ENCODE results near the gene BTBD2. TPM values are rescaled to one million over a fixed set of nuclear protein-coding genes. Genes with fewer than 3 reads are reported as not detected.

Gene BTBD2
- polyA plus RNA-seq, 3 donors: 74.2 to 95.2 (median 77.0) TPM

DNA sequence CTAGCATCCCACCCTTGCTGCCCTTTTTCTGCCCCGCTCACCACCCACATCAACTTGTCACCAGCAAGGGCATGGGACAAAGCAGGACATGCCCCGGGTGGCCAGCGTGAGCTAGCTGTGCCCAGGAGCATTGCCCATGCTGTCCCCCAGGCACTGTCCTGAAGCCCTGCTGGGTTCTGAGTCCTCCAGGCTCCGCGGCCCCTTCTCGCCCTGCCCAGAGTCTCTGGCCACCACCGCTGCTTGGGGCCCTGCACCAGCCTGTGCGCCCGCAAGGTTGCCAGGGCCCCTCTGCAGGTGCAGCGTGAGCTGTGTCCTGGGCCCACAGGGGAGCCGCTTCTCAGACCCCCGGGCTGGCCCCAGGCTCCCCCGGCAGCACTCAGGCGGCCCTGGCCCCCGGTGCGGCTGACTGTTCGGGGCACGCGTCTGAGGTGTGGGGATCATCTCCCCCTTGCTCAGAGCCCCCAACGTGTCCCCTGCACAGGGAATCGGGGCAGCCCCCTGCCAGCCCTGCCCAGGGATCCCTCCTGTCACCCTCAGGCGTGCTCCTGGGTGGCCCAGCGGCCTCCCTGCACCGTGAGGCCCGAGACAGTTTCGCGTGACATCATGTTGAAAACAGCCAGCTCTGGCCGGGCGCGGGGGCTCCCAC, 70.5 kb downstream of the BTBD2 start:
- no peak for DNase-seq (ENCODE audit: low read depth in 3 of 3, low spot score in 2 of 3)

DNA sequence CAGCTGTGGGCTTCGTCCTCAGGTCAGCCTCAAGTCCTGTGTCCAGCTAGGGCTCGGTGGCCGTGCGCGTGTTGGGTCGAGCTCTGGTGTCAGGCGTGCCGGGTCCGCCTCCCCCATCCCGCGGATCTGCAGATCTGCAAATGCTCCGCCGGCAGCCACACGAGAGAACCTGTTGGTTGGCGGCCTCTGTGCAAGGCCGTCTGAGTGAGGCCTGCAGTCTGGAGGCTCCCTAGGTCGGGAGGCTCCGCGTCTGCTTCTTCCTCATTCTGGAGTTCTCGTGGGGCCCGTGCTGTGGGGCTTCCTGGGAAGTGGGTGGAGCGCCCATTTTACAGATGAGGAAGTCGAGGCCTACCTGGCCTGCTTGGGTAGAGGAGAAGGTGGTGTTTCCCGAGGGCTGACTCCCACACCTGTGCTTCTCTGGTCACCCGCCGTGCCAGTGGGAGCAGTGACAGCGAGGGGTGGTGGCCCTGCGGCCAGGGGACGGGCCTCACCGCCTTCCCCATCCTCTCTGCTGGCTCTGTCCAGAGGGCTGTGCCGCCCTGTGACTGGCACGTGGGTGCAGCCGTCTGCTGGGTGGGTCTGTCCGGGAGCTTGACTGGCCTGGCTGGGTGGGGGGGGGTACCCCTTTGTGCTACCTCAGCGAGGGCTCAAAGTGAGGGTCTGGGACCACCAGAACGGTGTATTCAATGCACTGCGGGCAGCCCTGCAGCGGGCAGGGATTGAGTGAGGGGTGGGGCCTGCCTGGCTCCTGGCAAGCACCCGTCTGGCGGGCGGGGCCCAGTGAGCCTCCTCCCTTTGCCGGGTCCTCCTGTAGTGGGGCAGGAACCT, 71.2 kb downstream of the BTBD2 start:
- DNase-seq (ENCODE audit: low read depth in 3 of 3, low spot score in 2 of 3): no peak

DNA sequence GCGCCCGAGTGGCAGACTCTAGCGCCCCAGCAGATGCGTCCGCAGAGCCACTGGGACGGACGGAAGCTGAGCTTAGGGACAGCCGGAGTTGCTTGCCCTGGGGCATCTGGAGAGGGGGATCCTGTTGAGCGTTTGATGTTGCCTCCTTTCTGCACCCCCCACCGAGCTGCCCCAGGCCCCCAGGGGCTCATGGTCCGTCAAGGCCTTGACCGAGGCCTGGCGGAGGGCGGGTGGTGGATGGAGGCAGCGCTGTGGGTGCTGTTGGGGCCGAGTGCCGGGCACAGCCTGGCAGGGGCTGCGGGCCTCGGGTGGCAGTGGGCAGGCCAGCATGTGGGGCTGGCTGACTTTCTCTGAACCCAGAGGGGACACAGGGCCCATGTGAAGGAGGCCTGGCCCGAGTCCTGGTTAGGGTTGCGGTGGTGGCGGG, 71.8 kb downstream of the BTBD2 start:
- DNase-seq (ENCODE audit: low read depth in 3 of 3, low spot score in 2 of 3): no peak

DNA sequence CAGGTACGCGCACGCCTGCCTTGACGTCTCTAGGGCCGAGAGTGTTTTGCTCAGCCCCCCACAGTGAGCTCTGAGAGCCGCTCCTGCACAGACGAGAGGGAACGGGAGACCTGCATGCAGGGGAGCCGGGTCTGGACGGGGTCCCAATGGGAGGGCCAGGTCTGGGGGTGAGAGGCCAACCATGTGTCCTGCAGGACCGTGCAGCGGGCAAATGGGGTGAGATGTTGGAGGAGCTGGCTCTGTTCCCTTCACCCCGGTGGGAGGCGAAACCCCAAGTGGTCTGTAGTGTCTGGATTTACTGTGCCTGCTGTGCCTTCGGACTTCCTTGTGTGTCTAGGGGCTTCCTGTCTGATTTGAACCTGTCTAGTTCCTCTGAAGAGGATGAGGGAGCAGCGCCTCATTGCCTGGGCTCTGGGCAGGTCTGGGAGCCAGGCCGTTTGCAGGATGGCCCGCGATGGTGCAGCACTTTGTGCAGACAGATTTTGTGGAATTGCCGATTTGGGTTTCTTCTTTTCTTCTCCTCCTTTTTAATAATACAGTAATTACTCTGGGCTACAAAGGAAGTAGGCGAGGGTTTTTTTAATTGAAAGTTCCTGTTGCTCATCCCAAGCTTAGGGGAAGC, 72.5 kb downstream of the BTBD2 start:
- no peak for DNase-seq (ENCODE audit: low read depth in 3 of 3, low spot score in 2 of 3)

DNA sequence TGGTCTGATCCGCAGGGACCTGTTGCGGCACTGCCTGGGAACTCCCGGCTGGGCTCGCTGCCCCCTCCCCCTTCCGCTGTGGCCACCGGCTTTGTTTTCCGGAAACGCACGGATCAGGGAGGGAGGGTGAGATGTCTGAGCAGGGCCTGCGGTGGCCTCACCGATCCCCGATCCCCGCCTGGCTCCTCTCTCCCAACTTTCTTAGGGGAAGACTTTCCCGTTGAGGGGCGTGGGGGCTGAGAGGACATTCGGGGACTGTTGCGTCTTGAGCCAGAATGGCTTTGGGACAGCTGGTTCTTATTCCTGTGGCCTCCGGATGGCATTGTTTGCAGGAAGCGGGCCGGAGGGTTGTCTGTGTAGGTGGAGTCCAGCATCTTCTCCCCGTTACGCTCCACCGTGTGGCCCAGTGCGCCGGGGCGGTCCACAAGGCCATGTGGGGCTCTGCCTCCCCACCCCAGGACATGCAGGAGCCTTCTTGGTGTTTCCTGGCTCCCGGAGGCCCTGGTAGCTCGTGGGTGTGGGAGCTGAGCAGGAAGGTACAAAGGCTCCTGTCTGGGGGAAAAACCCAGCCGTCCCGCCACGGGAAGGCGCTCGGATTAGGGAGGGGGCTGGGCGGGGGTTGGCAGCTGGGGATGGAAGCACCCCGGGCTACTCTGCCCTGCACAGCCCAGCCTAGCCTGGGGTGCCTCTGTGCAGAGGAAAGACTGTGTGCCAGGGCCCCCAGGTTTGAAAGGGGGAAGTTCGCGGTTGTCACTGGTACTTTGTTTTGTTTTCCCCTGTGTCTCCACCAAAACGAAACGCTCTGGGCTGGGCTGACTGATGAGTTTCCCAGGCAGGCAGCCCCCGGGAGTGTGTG, 73.2 kb downstream of the BTBD2 start:
- peak in 1 of 3 donors; percentile 64 for DNase-seq (ENCODE audit: low read depth in 3 of 3, low spot score in 2 of 3)

DNA sequence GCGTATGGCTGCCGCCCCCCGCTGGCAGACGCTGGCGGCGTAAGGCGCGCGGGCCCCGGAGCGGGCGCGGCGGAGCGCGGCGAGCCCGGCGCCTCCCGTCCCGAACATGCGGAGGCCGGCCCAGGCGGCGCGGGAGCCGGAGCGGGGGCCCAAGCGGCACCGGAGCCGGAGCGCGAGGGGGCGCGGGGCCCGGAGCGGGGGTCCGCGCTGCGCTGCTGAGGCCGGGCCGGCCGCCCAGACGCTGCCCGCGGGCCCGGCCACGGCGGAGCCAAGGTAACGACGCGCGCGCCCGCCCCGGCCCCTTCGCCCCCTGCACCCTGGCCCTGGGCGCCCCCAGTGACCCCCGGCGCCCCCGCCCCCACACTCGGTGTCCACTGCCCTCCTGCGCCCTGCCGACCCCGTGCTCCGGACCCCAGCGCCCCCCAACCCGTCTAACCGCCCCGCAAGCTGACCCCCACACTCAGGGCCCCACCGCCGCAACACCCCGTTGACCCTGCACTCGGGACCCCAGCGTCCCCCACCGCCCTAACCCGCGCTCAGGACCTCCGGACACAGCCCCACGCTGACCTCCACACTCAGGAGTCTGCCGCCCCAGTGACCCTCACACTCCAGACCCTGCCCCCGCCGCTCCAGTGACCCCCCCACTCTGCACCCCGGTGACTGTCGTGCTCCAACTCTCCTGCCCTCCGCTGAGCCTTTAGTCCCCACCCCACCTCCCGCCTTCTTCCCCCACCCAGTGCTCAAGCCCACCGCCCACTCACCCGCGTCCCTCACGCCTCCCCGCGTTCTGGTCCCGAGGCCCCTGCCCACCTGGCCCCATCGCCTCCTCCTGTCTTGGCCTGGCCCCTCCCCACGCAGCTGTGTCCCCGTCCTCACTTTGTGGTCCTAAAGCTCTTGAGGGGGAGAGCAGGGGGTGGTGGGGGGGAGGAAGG, 74.1 kb downstream of the BTBD2 start, which contains the start of gene CSNK1G2:
Gene CSNK1G2, plus strand, starts transcription at position 27 of the 932 bp plus-strand sequence. CDS start 28,601 bp downstream, outside the sequence.
- no peak for DNase-seq (ENCODE audit: low read depth in 3 of 3, low spot score in 2 of 3)

DNA sequence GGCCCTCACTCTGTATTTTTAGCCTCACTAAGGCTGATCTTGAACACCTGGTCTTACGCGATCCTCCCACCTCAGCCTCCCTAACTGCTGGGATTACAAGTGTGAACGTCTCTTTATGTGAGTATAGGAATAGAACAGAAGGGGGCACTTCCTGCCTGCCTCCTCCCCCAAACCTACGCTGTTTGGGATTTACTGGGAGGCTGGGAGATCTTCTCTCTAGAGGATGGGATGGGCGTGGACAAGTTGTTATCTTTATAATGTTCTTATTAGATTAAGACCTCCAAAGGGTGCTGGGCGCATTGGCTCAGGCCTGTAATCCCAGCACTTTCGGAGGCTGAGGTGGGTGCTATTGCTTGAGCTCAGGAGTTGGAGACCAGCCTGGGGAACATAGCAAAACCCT, 77.4 kb downstream of the BTBD2 start:
- DNase-seq (ENCODE audit: low read depth in 3 of 3, low spot score in 2 of 3): no peak

DNA sequence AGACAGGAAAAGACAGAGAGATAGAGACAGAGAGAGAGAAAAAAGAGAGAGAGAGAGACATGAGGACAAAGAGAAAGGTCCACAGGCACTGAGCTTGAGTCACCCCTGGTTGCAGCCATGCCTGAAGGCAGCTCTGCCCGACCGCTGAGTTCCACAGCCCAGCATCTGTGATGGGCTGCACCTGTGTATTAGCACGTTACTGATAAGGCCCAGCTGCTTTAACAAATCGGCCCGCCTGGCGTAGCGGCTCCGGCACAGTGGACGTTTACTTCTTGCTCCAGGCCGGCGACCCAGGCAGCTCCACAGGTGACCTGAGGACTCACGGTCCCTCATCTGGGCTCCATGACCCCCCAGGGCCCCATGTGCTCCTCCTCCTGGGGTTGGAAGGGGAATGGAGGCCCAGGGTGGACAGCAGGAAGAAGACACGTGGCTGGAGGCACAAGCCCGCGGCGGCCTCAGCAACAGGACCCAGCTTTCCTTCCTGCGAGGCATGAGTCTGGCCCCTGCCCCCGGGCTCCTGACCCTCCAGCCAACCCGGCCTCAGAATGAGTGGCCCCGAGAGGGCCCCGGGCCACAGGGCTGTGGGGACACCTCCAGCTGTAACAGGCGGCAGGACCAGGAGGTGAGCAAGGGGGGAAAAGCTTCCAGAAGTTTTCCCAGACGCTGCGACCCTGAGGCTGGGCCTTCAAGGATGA, 78.5 kb downstream of the BTBD2 start:
- no peak for DNase-seq (ENCODE audit: low read depth in 3 of 3, low spot score in 2 of 3)

DNA sequence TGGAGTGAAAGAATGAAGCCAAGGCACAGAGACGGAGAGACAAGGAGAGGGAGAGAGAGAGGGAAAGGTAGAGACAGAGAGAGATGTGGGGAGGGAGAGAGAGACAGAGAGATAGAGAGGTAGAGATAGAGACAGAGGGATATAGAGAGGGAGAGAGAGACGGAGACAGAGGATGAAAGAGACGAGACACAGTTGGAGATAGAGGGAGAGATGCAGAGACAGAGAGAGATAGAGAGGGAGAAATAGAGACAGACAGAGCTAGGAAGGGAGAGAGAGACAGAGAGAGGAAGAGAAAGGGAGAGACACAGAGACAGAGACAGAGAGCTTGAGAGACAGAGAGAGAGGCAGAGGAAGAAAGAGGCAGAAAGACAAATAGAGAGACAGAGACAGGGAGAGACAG, 79.1 kb downstream of the BTBD2 start:
- DNase-seq (ENCODE audit: low read depth in 3 of 3, low spot score in 2 of 3): no peak

DNA sequence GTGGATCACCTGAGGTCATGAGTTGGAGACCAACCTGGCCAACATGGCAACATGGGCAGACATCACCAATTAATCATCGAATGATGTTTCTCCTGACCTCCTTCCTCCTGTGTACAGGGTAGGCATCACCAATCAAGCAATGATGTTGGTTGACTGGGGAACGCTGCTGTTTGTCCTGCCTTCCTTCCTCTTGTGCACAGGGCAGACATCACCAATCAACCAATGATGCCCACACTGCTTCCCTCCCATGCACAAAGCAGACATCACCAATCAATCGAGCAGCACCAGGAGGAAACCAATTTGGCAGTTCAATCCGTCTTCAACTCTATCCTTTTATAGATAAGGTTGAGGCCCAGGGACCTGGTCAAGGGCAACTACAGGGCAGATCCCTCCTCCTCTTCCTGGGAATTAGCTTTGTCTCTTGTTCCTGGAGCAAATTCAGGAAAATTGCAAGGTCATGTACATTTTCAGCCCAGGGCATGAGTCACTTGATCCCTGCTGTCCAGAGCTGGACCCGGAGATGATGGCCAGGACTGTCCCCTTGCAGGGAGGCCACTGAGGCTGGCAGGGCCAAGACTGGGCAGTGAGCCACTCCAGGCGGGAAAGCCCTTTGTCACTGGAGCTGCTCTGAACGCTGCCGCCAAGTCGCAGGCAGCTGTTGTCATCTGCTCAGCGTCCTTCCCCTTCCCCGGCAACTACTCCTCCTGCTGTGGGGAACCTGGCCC, 79.9 kb downstream of the BTBD2 start:
- no peak for DNase-seq (ENCODE audit: low read depth in 3 of 3, low spot score in 2 of 3)

Other genes with a start within 250 kb of the BTBD2 start
- gene ATP8B3, start 203.4 kb downstream of the BTBD2 start, polyA plus RNA-seq (ENCODE audit: insufficient read length in 3 of 3): under 1 TPM; 0.45 to 0.65 (median 0.62) TPM
- 10 to 100 TPM; 17.5 to 25.2 (median 23.4) TPM for gene REXO1, start 167.2 kb downstream of the BTBD2 start, polyA plus RNA-seq (ENCODE audit: insufficient read length in 3 of 3)
- gene KLF16, start 152.1 kb downstream of the BTBD2 start, polyA plus RNA-seq (ENCODE audit: insufficient read length in 3 of 3): 1 to 10 TPM; 5.5 to 6.0 (median 5.7) TPM
- 10 to 100 TPM; 33.3 to 37.7 (median 34.9) TPM for gene ABHD17A, start 130.2 kb downstream of the BTBD2 start, polyA plus RNA-seq (ENCODE audit: insufficient read length in 3 of 3)
- gene ADAT3, start 110.3 kb downstream of the BTBD2 start, polyA plus RNA-seq (ENCODE audit: insufficient read length in 3 of 3): 1 to 10 TPM; 1.3 to 2.5 (median 1.5) TPM
- 10 to 100 TPM; 46.8 to 57.7 (median 48.1) TPM for gene SCAMP4, start 110.3 kb downstream of the BTBD2 start, polyA plus RNA-seq (ENCODE audit: insufficient read length in 3 of 3)
- 10 to 100 TPM; 46.7 to 53.9 (median 51.6) TPM for gene CSNK1G2, start 74.5 kb downstream of the BTBD2 start, polyA plus RNA-seq (ENCODE audit: insufficient read length in 3 of 3)
- 10 to 100 TPM; 48.3 to 59.6 (median 49.1) TPM for gene MKNK2, start 35.5 kb upstream of the BTBD2 start, polyA plus RNA-seq (ENCODE audit: insufficient read length in 3 of 3)
- 10 to 100 TPM; 19.5 to 21.8 (median 19.9) TPM for gene MOB3A, start 80.6 kb upstream of the BTBD2 start, polyA plus RNA-seq (ENCODE audit: insufficient read length in 3 of 3)
- 1 to 10 TPM; 3.6 to 6.1 (median 5.7) TPM for gene IZUMO4, start 81.2 kb upstream of the BTBD2 start, polyA plus RNA-seq (ENCODE audit: insufficient read length in 3 of 3)
- 100 to 1,000 TPM in 1 of 3 donors, 10 to 100 TPM in 2; 92.8 to 106 (median 98.8) TPM for gene AP3D1, start 135.9 kb upstream of the BTBD2 start, polyA plus RNA-seq (ENCODE audit: insufficient read length in 3 of 3)
- gene DOT1L, start 148.2 kb upstream of the BTBD2 start, polyA plus RNA-seq (ENCODE audit: insufficient read length in 3 of 3): 10 to 100 TPM; 20.5 to 23.9 (median 20.9) TPM
- gene PLEKHJ1, start 220.6 kb upstream of the BTBD2 start, polyA plus RNA-seq (ENCODE audit: insufficient read length in 3 of 3): 10 to 100 TPM; 54.3 to 65.0 (median 58.7) TPM
- gene SF3A2, start 221.1 kb upstream of the BTBD2 start, polyA plus RNA-seq (ENCODE audit: insufficient read length in 3 of 3): 10 to 100 TPM; 48.8 to 58.2 (median 54.6) TPM
- 1 to 10 TPM; 1.1 to 1.2 (median 1.1) TPM for gene AMH, start 233.6 kb upstream of the BTBD2 start, polyA plus RNA-seq (ENCODE audit: insufficient read length in 3 of 3)
- under 1 TPM; 0.35 to 0.47 (median 0.45) TPM for gene JSRP1, start 240.7 kb upstream of the BTBD2 start, polyA plus RNA-seq (ENCODE audit: insufficient read length in 3 of 3)